ENCODE measurements around the gene VWA1.
A peak's percentile ranks its signal among the peaks of the same experiment; 100 is the strongest.
"Not testable (repeated sequence)": the region's sequence is repeated elsewhere in the genome, so short reads cannot be mapped to it uniquely, and the experiment has no call there.

VWA1 gene

GRCh38 chr1:1460540-1461130 is 25.1 kb downstream of the VWA1 start:
- DNase-seq = no peak

GRCh38 chr1:1461721-1462317 is 26.3 kb downstream of the VWA1 start:
- no peak for DNase-seq

DNA sequence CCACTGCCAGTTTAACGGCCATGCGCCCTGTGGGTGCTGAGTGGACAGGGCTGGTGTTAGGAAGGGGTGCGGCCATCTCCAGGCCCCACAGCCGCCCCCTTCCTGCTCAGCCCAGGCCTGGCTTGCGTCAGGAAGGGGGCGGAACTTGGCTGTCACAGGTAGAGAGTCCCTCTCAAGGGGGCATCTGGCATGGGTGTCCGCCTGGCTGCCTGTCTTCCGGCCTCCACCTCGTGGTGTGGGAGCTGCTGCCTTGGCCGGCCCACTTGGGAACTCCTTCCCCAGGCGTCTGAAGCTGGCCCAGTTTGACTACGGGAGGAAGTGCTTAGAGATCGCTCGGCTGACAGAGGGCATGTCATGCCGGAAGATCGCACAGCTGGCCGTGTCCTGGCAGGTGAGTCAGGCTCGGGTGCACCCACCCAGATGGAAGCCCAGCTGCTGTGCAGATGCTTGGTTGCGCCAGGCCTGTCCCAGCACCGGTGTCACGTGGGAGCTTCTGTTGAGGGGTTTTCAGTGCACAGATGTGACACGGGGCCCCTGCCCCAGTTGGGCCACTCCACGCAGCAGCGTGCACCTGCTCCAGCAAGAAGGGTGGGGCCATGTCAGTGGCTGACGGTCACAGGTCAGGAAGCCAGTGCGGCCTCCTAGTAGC is 27.0 kb downstream of the VWA1 start:
- no peak for DNase-seq

GRCh38 chr1:1463312-1463711 is 27.8 kb downstream of the VWA1 start:
- no peak for DNase-seq

DNA sequence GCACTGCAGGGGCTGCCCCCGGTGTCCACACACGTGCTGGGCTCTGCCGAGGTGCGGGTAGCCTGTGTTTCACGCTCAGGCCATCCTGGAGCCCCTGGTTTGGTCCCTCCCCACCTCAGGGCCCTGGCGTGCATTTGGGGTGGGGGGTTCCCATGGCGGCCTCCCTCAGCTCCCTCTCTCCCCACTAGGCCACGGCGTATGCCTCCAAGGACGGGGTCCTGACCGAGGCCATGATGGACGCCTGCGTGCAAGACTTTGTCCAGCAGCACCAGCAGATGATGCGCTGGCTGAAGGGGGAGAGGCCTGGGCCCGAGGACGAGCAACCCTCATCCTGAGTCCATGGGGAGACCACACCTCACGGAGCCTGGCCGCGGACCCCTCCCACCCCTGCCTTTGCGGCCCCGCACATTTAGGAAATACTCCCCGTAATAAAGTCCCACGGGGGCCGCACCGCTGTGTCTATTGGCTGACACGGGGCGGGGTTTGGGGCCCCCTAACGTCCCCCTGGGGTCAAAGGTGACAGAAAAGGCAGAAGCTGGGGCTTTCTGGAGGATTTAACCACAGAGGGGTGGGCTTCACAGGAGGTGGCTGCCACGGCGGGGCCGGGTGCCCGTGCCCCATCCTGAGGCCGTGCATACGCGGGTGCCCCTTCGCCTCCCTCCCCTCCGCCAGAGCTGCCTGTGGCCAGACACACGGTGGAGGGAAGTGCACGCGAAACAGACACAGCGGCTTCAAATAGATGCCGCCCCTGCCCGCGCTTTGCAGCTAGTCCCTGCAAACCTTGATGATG is 32.9 kb downstream of the VWA1 start:
- DNase-seq = not testable (repeated sequence)

DNA sequence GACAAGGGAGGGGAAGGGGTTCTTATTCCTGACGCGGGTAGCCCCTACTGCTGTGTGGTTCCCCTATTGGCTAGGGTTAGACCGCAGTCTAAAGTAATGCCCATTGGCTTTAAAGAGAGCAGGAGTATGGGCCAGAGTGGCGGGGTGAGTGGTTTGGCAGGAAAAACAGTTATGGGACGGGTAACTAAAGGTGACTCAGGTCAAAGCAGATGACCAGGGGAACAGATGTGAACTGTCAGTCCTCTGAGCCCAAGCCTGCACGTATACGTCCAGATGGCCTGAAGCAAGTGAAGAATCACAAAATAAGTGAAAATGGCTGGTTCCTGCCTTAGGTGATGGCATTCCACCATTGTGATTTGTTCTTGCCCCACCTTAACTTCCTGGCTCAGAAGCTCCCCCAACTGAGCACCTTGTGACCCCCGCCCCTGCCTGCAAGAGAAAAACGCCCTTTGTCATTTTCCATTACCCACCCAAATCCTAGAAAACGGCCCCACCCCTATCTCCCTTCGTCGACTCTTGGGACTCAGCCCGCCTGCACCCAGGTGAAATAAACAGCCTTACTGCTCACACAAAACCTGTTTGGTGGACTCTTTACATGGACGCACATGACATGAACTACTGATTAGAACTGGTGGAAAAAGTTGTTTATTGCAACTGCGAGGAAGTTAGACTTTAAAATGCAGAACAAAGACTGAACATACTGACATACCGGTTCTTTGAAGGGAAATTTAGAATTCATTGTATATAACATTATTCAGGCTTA is 35.3 kb downstream of the VWA1 start:
- DNase-seq = no peak

DNA sequence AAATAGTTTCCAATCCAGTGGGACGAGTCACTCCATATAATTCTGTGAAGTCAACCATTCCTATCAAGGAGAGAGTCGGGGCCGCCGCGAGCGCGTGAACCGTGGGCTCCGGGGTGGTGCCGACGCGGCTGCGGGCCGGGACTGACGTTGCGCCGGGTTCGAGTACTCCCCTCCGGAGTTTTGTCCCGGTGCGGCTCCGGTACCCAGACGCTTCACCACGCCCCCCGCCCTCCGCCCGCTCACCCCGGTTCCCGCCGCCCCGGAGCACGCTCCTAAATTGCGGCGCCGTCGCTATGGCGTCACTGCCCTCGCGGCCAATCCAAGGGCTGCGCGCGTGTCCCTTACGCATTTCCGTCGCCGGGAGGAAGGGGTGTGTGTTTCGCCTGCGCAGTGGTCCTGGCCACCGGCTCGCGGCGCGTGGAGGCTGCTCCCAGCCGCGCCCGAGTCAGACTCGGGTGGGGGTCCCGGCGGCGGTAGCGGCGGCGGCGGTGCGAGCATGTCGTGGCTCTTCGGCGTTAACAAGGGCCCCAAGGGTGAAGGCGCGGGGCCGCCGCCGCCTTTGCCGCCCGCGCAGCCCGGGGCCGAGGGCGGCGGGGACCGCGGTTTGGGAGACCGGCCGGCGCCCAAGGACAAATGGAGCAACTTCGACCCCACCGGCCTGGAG is 36.0 kb downstream of the VWA1 start, which contains the start of gene ATAD3B:
TSS of gene ATAD3B (plus strand) at position 377 of the 664 bp plus-strand sequence. CDS start at position 497, 120 bp downstream.
- peak; percentile 81 for DNase-seq

DNA sequence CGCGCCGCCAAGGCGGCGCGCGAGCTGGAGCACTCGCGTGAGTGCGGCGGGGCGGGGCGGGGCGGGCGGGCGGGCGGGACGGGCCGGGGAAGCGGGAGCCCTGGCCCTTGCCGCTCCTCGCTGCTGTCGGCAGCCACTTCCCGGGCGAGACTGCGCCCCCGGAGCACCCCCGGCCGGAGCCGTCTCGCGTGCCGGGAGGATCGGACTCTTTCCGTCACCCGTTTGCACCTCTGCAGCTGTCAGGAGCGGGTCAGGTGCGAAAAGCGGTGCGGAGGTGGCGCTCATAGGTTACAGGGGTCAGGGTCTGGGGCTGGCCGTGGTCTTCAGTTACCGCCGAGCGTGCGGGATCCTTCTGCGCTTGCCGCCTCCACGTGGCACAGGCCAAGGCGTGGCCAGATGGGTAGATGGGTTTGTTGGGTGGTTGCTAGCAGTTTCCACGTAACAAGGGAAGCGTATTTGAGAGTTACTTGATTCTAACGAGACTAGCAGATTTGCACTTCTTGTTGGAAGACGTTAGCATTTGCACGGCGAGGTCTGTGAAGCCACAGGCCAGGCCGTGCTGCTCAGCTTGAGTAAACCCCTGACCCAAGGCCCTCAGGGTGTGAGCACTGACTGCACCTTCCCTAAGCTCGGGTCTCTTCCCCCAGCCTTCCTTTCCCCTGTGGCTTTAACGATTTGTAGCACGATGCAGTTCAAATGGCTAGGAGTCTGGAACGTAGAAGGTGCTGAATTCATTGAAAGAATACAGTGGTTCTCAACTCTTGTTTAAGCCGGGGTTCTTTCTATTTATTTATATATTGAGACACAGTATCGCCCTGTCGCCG is 36.8 kb downstream of the VWA1 start:
- not testable (repeated sequence) for DNase-seq

- not testable (repeated sequence) for DNase-seq
Observed at GRCh38 chr1:1476011-1476410, 40.5 kb downstream of the VWA1 start.

- no peak for DNase-seq
Observed at GRCh38 chr1:1477206-1477605, 41.7 kb downstream of the VWA1 start.

GRCh38 chr1:1479547-1480487 is 44.3 kb downstream of the VWA1 start:
- DNase-seq = no peak

- not testable (repeated sequence) for DNase-seq
Observed at GRCh38 chr1:1480488-1480867, 45.0 kb downstream of the VWA1 start.

- not testable (repeated sequence) for DNase-seq
Observed at GRCh38 chr1:1481811-1482210, 46.3 kb downstream of the VWA1 start.

DNA sequence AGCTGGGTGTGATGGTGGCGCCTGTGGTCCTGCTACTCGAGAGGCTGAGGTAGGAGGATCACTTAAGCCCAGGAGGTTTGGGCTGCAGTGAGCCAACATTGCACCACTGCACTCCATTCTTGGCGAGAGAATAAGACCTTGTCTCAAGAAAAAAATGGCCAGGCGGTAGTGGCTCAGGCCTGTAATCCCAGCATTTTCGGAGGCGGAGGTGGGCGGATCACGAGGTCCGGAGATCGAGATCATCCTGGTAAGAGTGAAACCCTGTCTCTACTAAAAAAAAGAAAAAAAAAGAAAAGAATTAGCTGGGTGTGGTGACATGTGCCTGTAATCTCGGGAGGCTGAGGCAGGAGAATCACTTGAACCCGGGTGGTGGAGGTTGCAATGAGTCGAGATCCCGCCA is 47.4 kb downstream of the VWA1 start:
- DNase-seq = no peak

GRCh38 chr1:1483714-1484113 is 48.2 kb downstream of the VWA1 start:
- no peak for DNase-seq

GRCh38 chr1:1484976-1485750 is 49.7 kb downstream of the VWA1 start:
- not testable (repeated sequence) for DNase-seq

GRCh38 chr1:1485755-1486317 is 50.3 kb downstream of the VWA1 start:
- DNase-seq = not testable (repeated sequence)

GRCh38 chr1:1487701-1488100 is 52.2 kb downstream of the VWA1 start:
- DNase-seq = no peak

DNA sequence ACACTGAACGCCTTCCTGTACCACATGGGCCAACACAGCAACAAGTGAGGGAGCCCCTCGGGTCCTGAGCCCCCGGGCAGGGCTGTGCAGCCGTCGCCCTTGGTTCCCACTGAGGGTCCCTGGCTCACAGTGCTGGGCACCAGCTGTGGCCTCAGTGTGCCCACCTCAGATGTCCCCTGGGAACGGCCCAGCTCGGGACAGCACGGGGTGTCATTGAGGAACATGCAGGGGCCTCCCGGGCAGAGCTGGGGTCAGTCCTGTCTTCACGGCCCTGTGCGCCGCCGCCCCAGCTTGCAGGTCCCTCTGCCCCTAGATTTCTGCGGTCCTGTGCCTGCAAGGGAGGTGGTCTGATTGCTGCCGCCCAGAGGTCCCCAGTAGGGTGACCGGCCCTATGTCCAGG is 53.7 kb downstream of the VWA1 start:
- DNase-seq = no peak

Measured in activated gamma-delta T cell (primary cell).